Body of pancreas (tissue), 4 donors: ENCODE results near the gene PHACTR3. TPM values are rescaled to one million over a fixed set of nuclear protein-coding genes. Genes with fewer than 3 reads are reported as not detected.

Experiments used
- ATAC-seq: fragments of 150-250 bp; one replicate; pipeline ENCODE4 v1.9.1; 2016
- DNase-seq, 4 donors: peaks; one replicate each; pipeline ENCODE4 v3.0.0-alpha.2; 2019
- H3K27ac ChIP-seq, 4 donors: fragments of 200-600 bp; sonication (generic); 1 replicate in 3 of 4; 2 replicates in 1 of 4; pipeline versions ENCODE4 v1.5.1 to v1.6.1; 2016 to 2019; ENCODE audit warnings: mild to moderate bottlenecking in 1 of 4, mixed read lengths in 1 of 4, moderate library complexity in 1 of 4
- H3K27me3 ChIP-seq, 2 donors: fragments of 200-600 bp; sonication (generic); one replicate each; pipeline ENCODE4 v1.6.0; 2016; ENCODE audit warnings: mild to moderate bottlenecking in 1 of 2
- H3K36me3 ChIP-seq, 2 donors: fragments of 200-600 bp; sonication (generic); replicated peaks in 1 of 2; 2 replicates each; pipeline ENCODE4 v1.5.1; 2016; ENCODE audit warnings: low read depth in 2 of 2; ENCODE audit not compliant: insufficient read depth in 1 of 2
- H3K4me1 ChIP-seq: fragments of 200-600 bp; sonication (generic); one replicate; pipeline ENCODE4 v1.6.0; 2016
- H3K4me3 ChIP-seq, 2 donors: fragments of 200-600 bp; sonication (generic); 1 replicate in 1 of 2; 2 replicates in 1 of 2; pipeline ENCODE4 v1.5.1; 2016 to 2019
- H3K9me3 ChIP-seq, 3 donors: fragments of 200-600 bp; sonication (generic); 1 replicate in 2 of 3; 2 replicates in 1 of 3; pipeline ENCODE4 v1.5.1; 2016
- POLR2A ChIP-seq, 3 donors: fragments of 450-650 bp; IDR thresholded peaks; one replicate each; pipeline ENCODE4 v1.6.1; 2016; ENCODE audit warnings: antibody characterized with exemption in 3 of 3, mild to moderate bottlenecking in 2 of 3
- WGBS, 2 donors: methylation state at CpG; one replicate each; pipeline ENCODE4 v1.1.5; 2017; 5-methylcytosine and 5-hydroxymethylcytosine counted together
- intact Hi-C: fragments of 100-400 bp; cut with DNase I; formaldehyde crosslinking; loops from one replicate; pipeline ENCODE4 v1.15.1; 2023
- total RNA-seq, 2 donors: library from RNA; depleted of rRNA; stranded (reverse); fragments of >200 nt; gene quantifications; one replicate each; pipeline ENCODE4 v1.1.0, GENCODE V29; 2016
- TF ChIP-seq, protein P1 (sequence below), 7 experiments: fragments of 450-650 bp in 4 of 7; fragments of 200-600 bp in 3 of 7; sonication (generic) in 3 of 7; IDR thresholded peaks; one replicate each; pipeline ENCODE4 v1.5.1; 2016 to 2019; ENCODE audit warnings: antibody characterized with exemption in 7 of 7

Gene PHACTR3
- total RNA-seq, 2 donors from 2014 or later = 0.52 to 0.66 TPM

- H3K4me3 ChIP-seq = no peak overlapping the region
- no peaks in the 10 kb centered on the region for H3K9me3 ChIP-seq
- intact Hi-C loops = no loop called here
- DNase-seq (no peak), ATAC-seq (no peak)
- no peaks in the 10 kb centered on the region for H3K4me1 ChIP-seq
- H3K36me3 ChIP-seq = no peaks in the 10 kb centered on the region
- H3K27ac ChIP-seq = no peak overlapping the region
- 45 to 56% methylated on average over 10 to 12 of the region's 12 CpGs for WGBS, 2 donors
- no peaks in the 10 kb centered on the region for H3K27me3 ChIP-seq
- no peak for TF ChIP-seq POLR2A (IDR thresholded peaks at IDR 0.05)
- TF ChIP-seq, protein P1, sequence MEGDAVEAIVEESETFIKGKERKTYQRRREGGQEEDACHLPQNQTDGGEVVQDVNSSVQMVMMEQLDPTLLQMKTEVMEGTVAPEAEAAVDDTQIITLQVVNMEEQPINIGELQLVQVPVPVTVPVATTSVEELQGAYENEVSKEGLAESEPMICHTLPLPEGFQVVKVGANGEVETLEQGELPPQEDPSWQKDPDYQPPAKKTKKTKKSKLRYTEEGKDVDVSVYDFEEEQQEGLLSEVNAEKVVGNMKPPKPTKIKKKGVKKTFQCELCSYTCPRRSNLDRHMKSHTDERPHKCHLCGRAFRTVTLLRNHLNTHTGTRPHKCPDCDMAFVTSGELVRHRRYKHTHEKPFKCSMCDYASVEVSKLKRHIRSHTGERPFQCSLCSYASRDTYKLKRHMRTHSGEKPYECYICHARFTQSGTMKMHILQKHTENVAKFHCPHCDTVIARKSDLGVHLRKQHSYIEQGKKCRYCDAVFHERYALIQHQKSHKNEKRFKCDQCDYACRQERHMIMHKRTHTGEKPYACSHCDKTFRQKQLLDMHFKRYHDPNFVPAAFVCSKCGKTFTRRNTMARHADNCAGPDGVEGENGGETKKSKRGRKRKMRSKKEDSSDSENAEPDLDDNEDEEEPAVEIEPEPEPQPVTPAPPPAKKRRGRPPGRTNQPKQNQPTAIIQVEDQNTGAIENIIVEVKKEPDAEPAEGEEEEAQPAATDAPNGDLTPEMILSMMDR (IDR thresholded peaks at IDR 0.05) = no peak
Measured at GRCh38 chr20:59579404-59580145, 24.8 kb upstream of the PHACTR3 start.

- intact Hi-C loops = no loop called here
- 36 to 43% methylated on average over 8 of the region's 8 CpGs for WGBS, 2 donors
Measured at GRCh38 chr20:59580146-59580946, 24.0 kb upstream of the PHACTR3 start.

GRCh38 chr20:59580991-59581401 lies 23.3 kb upstream of the PHACTR3 start:
- ATAC-seq (no peak), DNase-seq (no peak)
- Histone ChIP-seq H3K27ac (no peak overlapping the region), H3K27me3 (no peaks in the 10 kb centered on the region), H3K36me3 (no peaks in the 10 kb centered on the region), H3K9me3 (no peaks in the 10 kb centered on the region), H3K4me3 (no peak overlapping the region), H3K4me1 (no peaks in the 10 kb centered on the region)
- intact Hi-C loops = no loop called here
- 52 to 62% methylated on average over 7 to 9 of the region's 9 CpGs for WGBS, 2 donors
- no peak for TF ChIP-seq POLR2A (IDR thresholded peaks at IDR 0.05)
- TF ChIP-seq, protein P1 (IDR thresholded peaks at IDR 0.05) = no peak

More at GRCh38 chr20:59580146-59580946, 24.0 kb upstream of the PHACTR3 start:
- Histone ChIP-seq H3K4me3 (no peak overlapping the region), H3K4me1 (no peaks in the 10 kb centered on the region), H3K36me3 (no peaks in the 10 kb centered on the region), H3K27me3 (no peaks in the 10 kb centered on the region), H3K9me3 (no peaks in the 10 kb centered on the region), H3K27ac (no peak overlapping the region)
- DNase-seq (no peak), ATAC-seq (peak; percentile 15)
- TF ChIP-seq POLR2A (IDR thresholded peaks at IDR 0.05) = no peak
- TF ChIP-seq, protein P1 (IDR thresholded peaks at IDR 0.05) = no peak

- intact Hi-C loops = no loop called here
- Histone ChIP-seq H3K27me3 (no peaks in the 10 kb centered on the region), H3K27ac (no peak overlapping the region), H3K9me3 (no peaks in the 10 kb centered on the region), H3K36me3 (no peaks in the 10 kb centered on the region), H3K4me1 (no peaks in the 10 kb centered on the region), H3K4me3 (no peak overlapping the region)
- 63 to 69% methylated on average over 13 of the region's 13 CpGs for WGBS, 2 donors
- no peak for TF ChIP-seq POLR2A (IDR thresholded peaks at IDR 0.05)
- TF ChIP-seq, protein P1 (IDR thresholded peaks at IDR 0.05) = no peak
- no peak for DNase-seq
- ATAC-seq = no peak
Measured at GRCh38 chr20:59581993-59582679, 22.2 kb upstream of the PHACTR3 start.
